Astrocyte (in vitro differentiated cells and primary cell): Measurements from ENCODE around the gene ZDHHC16. TPM values are rescaled to one million over a fixed set of nuclear protein-coding genes. Genes with fewer than 3 reads are reported as not detected.

Experiments used
- DNase-seq: peaks from one replicate; pipeline ENCODE4 v3.0.0-alpha.2; 2010; ENCODE audit warnings: low read depth
- FAIRE-seq: peaks from 2 replicates; lab custom pipeline; 2011; peaks lifted over from hg19 to GRCh38; lab: Jason Lieb, UNC
- H2AFZ ChIP-seq: 2 replicates; pipeline ENCODE4 v1.6.0; 2012; ENCODE audit warnings: low read depth, low read length, inconsistent platforms
- H3K27ac ChIP-seq: 2 replicates; pipeline ENCODE4 v1.5.1; 2011; ENCODE audit warnings: low read depth, low read length, inconsistent platforms
- H3K27me3 ChIP-seq: 2 replicates; pipeline ENCODE4 v1.6.0; 2011; ENCODE audit warnings: low read length, inconsistent platforms; ENCODE audit not compliant: insufficient read depth
- H3K36me3 ChIP-seq: 2 replicates; pipeline ENCODE4 v1.5.1; 2011; ENCODE audit warnings: low read length, inconsistent platforms; ENCODE audit not compliant: insufficient read depth
- H3K4me1 ChIP-seq: 2 replicates; pipeline ENCODE4 v1.5.1; 2011; ENCODE audit warnings: low read length, inconsistent platforms; ENCODE audit not compliant: insufficient read depth
- H3K4me2 ChIP-seq: 2 replicates; pipeline ENCODE4 v1.6.0; 2012; ENCODE audit warnings: low read length, inconsistent platforms
- H3K4me3 ChIP-seq: 2 replicates; pipeline ENCODE4 v1.5.1; 2011; ENCODE audit warnings: low read depth, mild to moderate bottlenecking, low read length, inconsistent platforms; ENCODE audit not compliant: insufficient read depth
- H3K79me2 ChIP-seq: 2 replicates; pipeline ENCODE4 v1.6.0; 2012; ENCODE audit warnings: mild to moderate bottlenecking, low read length, inconsistent platforms; ENCODE audit not compliant: insufficient read depth
- H3K9ac ChIP-seq: 2 replicates; pipeline ENCODE4 v1.6.0; 2012; ENCODE audit warnings: mild to moderate bottlenecking, low read length, inconsistent platforms
- H3K9me3 ChIP-seq: 2 replicates; pipeline ENCODE4 v1.5.1; 2012; ENCODE audit warnings: low read depth, mild to moderate bottlenecking, low read length, inconsistent platforms; ENCODE audit not compliant: insufficient read depth
- H4K20me1 ChIP-seq: 2 replicates; pipeline ENCODE4 v1.6.0; 2012; ENCODE audit warnings: low read length, inconsistent platforms; ENCODE audit not compliant: insufficient read depth
- H3K27ac Mint-ChIP-seq: one replicate; pipeline ENCODE4 v1.8.0; 2021; ENCODE audit warnings: mild to moderate bottlenecking, mixed read lengths; ENCODE audit not compliant: unreplicated experiment
- H3K27me3 Mint-ChIP-seq: one replicate; pipeline ENCODE4 v1.8.0; 2021; ENCODE audit warnings: low read depth, mixed read lengths; ENCODE audit not compliant: unreplicated experiment
- H3K36me3 Mint-ChIP-seq: one replicate; pipeline ENCODE4 v1.8.0; 2021; ENCODE audit warnings: low read depth, mixed read lengths; ENCODE audit not compliant: unreplicated experiment
- H3K4me1 Mint-ChIP-seq: one replicate; pipeline ENCODE4 v1.8.0; 2021; ENCODE audit warnings: low read depth, mixed read lengths; ENCODE audit not compliant: unreplicated experiment
- H3K4me3 Mint-ChIP-seq: one replicate; pipeline ENCODE4 v1.8.0; 2021; ENCODE audit warnings: mild to moderate bottlenecking, moderate library complexity, mixed read lengths; ENCODE audit not compliant: unreplicated experiment
- H3K9me3 Mint-ChIP-seq: one replicate; pipeline ENCODE4 v1.8.0; 2021; ENCODE audit warnings: mild to moderate bottlenecking, mixed read lengths; ENCODE audit not compliant: unreplicated experiment
- CTCF ChIP-seq: IDR thresholded peaks from 2 replicates; pipeline ENCODE4 v1.5.1; 2011; ENCODE audit warnings: low read depth, mild to moderate bottlenecking, inconsistent platforms, low read length, moderate library complexity; ENCODE audit not compliant: insufficient read depth
- EZH2 ChIP-seq: IDR thresholded peaks from 2 replicates; pipeline ENCODE4 v1.6.1; 2012; ENCODE audit warnings: mild to moderate bottlenecking, low read length, inconsistent platforms; ENCODE audit not compliant: insufficient read depth
- total RNA-seq: library from RNA; stranded (reverse); gene quantifications from 2 replicates; pipeline ENCODE4 v1.2.1, GENCODE V29; 2021

The ZDHHC16 gene
- total RNA-seq, 1 donor from 2014 or later = 53.5 TPM

- Mint-ChIP-seq H3K27me3 (no peaks in the 10 kb centered on the region), H3K36me3 (peaks cover 2% of the 10 kb centered on the region), H3K4me1 (peaks cover 50% of the 10 kb centered on the region), H3K27ac (peak within 1 kb of the TSS; percentile 97), H3K4me3 (peak within 1 kb of the TSS; percentile 98), H3K9me3 (no peaks in the 10 kb centered on the region)
- Histone ChIP-seq H3K4me1 (peaks cover 24% of the 10 kb centered on the region), H2AFZ (peak within 1 kb of the TSS; percentile 82), H3K36me3 (no peaks in the 10 kb centered on the region), H3K4me2 (peak within 1 kb of the TSS; percentile 98), H3K9ac (peak within 1 kb of the TSS; percentile 95), H3K79me2 (peaks cover 87% of the 10 kb centered on the region), H3K27ac (peak within 1 kb of the TSS; percentile 88), H3K27me3 (no peaks in the 10 kb centered on the region), H4K20me1 (peaks cover 73% of the 10 kb centered on the region), H3K4me3 (peak within 1 kb of the TSS; percentile 97), H3K9me3 (no peaks in the 10 kb centered on the region)
- no peak for TF ChIP-seq CTCF
- TF ChIP-seq EZH2 = no peak
- DNase-seq (peak; percentile 92), FAIRE-seq (no peak)
These were observed 52.3 kb downstream of the ZDHHC16 start, which contains the start of gene MMS19 for GRCh38 chr10:97498076-97498840. TSS of gene MMS19 (minus strand) at chr10:97498422. CDS start at chr10:97498384, 38 bp downstream.

DNA sequence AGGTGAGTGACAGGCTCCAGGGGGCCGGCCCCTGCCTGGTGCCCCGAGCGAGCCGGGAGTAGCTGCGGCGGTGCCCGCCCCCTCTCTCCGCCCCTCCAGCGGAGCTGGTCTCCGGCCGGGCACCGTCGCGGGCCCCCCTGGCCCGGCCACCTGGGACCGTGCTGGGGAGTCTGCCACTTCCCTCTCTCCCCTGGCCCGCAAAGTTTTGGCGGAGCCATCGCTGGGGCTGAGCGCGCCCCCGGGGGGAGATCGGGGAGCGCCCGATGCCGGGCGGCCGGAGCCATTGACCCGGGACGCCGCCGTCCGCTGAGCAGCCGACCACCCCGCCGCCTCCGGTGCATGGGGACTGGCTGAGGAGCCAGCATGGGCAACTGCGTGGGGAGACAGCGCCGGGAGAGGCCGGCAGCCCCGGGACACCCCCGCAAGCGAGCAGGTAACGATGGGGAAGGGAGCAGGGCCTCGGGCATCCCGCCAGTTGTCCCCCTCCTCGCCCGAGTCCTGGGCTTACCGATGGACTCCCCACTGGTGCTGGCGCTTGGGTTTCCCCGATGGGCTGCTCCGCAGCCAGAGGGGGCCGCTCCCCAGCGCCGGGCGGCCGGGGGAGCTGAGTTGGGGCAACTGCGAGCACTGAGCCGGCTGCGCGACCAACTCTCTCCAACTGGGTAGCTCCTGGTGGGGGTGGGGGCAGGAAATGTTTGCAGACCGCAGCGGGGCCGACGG lies 53.0 kb downstream of the ZDHHC16 start, which contains the start of gene UBTD1:
Gene UBTD1 (plus strand): TSS at position 84 of the 720 bp plus-strand sequence. CDS start 280 bp downstream, at position 364.
- Histone ChIP-seq H3K9ac (peak within 1 kb of the TSS; percentile 95), H2AFZ (peak within 1 kb of the TSS; percentile 82), H3K27ac (peak within 1 kb of the TSS; percentile 88), H3K27me3 (no peaks in the 10 kb centered on the region), H3K4me1 (peaks cover 24% of the 10 kb centered on the region), H4K20me1 (peaks cover 73% of the 10 kb centered on the region), H3K4me3 (peak within 1 kb of the TSS; percentile 97), H3K79me2 (peaks cover 87% of the 10 kb centered on the region), H3K36me3 (no peaks in the 10 kb centered on the region), H3K9me3 (no peaks in the 10 kb centered on the region), H3K4me2 (peak within 1 kb of the TSS; percentile 98)
- Mint-ChIP-seq H3K27me3 (no peaks in the 10 kb centered on the region), H3K4me3 (peak within 1 kb of the TSS; percentile 98), H3K4me1 (peaks cover 44% of the 10 kb centered on the region), H3K27ac (peak within 1 kb of the TSS; percentile 97), H3K9me3 (no peaks in the 10 kb centered on the region), H3K36me3 (peaks cover 2% of the 10 kb centered on the region)
- no peak for FAIRE-seq
- no peak for TF ChIP-seq CTCF
- TF ChIP-seq EZH2 = no peak
- DNase-seq = peak; percentile 34
